ENCODE data around the gene TMC6. TPM values are rescaled to one million over a fixed set of nuclear protein-coding genes. Genes with fewer than 3 reads are reported as not detected.

TMC6 gene
- total and polyA plus RNA-seq, 2 of the 13 experiments (the other 11 are each of a cell fraction or from before 2014, with no cell fraction given): 48.4 to 99.1 TPM

DNA sequence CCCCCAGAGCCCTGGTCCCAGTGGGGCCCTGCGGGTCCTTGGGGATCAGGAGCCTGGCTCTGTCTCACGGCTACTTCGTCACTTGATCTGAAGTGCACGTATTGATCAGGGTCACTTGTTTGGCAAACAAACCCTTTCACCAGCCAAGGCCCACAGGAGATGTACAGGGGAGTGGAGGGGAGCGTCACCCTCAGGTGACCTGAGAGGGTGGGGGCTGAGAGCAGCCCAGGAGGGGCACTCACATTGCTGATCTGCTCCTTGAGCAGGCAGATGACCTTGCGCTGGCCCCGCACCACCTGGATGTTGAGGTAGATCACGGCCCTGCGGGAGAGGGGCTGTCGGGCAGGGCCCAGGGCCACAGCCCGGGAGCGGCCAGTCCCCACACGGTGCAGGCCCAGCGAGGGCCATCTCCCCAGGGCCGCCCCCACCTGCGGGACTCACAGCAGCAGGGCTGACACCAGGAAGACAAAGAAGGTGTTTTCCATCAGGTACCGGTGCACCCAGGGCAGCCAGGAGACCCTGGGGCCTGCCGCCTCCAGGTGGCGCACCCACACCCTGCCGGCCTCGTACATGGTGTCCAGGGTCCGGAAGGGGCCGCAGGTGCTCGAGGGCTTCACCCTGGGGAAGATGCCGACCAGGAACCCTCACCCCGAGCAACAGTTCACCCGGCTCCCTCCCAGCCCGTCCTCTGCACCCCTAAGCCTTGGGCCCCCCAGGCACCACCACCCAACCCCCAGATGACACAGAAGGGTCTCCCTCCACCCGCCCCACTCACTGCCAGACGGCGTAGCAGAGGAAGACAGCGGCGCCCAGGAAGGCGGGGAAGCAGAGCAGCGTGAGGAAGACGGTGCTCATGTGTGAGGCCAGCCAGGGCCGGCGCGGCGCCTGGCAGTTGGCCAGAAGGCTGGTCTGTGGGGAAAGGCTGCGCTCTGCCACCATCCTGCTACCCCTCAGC lies 11.3 kb downstream of the TMC6 start (continued):
- TF ChIP-seq, protein P1, sequence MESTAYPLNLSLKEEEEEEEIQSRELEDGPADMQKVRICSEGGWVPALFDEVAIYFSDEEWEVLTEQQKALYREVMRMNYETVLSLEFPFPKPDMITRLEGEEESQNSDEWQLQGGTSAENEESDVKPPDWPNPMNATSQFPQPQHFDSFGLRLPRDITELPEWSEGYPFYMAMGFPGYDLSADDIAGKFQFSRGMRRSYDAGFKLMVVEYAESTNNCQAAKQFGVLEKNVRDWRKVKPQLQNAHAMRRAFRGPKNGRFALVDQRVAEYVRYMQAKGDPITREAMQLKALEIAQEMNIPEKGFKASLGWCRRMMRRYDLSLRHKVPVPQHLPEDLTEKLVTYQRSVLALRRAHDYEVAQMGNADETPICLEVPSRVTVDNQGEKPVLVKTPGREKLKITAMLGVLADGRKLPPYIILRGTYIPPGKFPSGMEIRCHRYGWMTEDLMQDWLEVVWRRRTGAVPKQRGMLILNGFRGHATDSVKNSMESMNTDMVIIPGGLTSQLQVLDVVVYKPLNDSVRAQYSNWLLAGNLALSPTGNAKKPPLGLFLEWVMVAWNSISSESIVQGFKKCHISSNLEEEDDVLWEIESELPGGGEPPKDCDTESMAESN (CRISPR knock-in tag; conservative IDR thresholded peaks at IDR 0.05): peak; percentile 49
- TF ChIP-seq ARNT (IDR thresholded peaks at IDR 0.05) (no peak), ZNF20 (CRISPR knock-in tag; IDR thresholded peaks at IDR 0.05) (no peak), SPEN (CRISPR knock-in tag; IDR thresholded peaks at IDR 0.05; ENCODE audit: low read depth) (0 out of 2 replicates have a peak, but pooled peaks have one; percentile 18), TCF7 (IDR thresholded peaks at IDR 0.05; ENCODE audit: low read depth) (no peak), ZNF720 (CRISPR knock-in tag; IDR thresholded peaks at IDR 0.05) (no peak), SKI (IDR thresholded peaks at IDR 0.05; ENCODE audit: partially characterized antibody) (no peak), HNRNPH1 (optimal IDR thresholded peaks at IDR 0.05; ENCODE audit: low read depth, low read length) (no peak), SCMH1 (CRISPR knock-in tag; IDR thresholded peaks at IDR 0.05; ENCODE audit: borderline replicate concordance) (no peak), ZFP36L2 (CRISPR knock-in tag; IDR thresholded peaks at IDR 0.05) (no peak), U2AF2 (IDR thresholded peaks at IDR 0.05; ENCODE audit: low read depth, low read length) (no peak), CHCHD3 (CRISPR knock-in tag; IDR thresholded peaks at IDR 0.05) (no peak), ZNF235 (CRISPR knock-in tag; IDR thresholded peaks at IDR 0.05; ENCODE audit: borderline replicate concordance) (no peak), RFX5 (IDR thresholded peaks at IDR 0.05; ENCODE audit: low read depth, low read length) (no peak)
- TF ChIP-seq, protein P2, sequence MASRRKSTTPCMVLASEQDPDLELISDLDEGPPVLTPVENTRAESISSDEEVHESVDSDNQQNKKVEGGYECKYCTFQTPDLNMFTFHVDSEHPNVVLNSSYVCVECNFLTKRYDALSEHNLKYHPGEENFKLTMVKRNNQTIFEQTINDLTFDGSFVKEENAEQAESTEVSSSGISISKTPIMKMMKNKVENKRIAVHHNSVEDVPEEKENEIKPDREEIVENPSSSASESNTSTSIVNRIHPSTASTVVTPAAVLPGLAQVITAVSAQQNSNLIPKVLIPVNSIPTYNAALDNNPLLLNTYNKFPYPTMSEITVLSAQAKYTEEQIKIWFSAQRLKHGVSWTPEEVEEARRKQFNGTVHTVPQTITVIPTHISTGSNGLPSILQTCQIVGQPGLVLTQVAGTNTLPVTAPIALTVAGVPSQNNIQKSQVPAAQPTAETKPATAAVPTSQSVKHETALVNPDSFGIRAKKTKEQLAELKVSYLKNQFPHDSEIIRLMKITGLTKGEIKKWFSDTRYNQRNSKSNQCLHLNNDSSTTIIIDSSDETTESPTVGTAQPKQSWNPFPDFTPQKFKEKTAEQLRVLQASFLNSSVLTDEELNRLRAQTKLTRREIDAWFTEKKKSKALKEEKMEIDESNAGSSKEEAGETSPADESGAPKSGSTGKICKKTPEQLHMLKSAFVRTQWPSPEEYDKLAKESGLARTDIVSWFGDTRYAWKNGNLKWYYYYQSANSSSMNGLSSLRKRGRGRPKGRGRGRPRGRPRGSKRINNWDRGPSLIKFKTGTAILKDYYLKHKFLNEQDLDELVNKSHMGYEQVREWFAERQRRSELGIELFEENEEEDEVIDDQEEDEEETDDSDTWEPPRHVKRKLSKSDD (CRISPR knock-in tag; IDR thresholded peaks at IDR 0.05; ENCODE audit: low read depth): no peak
- TF ChIP-seq, protein P3, sequence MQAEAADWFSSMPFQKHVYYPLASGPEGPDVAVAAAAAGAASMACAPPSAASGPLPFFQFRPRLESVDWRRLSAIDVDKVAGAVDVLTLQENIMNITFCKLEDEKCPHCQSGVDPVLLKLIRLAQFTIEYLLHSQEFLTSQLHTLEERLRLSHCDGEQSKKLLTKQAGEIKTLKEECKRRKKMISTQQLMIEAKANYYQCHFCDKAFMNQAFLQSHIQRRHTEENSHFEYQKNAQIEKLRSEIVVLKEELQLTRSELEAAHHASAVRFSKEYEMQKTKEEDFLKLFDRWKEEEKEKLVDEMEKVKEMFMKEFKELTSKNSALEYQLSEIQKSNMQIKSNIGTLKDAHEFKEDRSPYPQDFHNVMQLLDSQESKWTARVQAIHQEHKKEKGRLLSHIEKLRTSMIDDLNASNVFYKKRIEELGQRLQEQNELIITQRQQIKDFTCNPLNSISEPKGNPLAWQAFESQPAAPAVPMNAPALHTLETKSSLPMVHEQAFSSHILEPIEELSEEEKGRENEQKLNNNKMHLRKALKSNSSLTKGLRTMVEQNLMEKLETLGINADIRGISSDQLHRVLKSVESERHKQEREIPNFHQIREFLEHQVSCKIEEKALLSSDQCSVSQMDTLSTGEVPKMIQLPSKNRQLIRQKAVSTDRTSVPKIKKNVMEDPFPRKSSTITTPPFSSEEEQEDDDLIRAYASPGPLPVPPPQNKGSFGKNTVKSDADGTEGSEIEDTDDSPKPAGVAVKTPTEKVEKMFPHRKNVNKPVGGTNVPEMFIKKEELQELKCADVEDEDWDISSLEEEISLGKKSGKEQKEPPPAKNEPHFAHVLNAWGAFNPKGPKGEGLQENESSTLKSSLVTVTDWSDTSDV (CRISPR knock-in tag; IDR thresholded peaks at IDR 0.05): no peak
- TF ChIP-seq, protein P4, sequence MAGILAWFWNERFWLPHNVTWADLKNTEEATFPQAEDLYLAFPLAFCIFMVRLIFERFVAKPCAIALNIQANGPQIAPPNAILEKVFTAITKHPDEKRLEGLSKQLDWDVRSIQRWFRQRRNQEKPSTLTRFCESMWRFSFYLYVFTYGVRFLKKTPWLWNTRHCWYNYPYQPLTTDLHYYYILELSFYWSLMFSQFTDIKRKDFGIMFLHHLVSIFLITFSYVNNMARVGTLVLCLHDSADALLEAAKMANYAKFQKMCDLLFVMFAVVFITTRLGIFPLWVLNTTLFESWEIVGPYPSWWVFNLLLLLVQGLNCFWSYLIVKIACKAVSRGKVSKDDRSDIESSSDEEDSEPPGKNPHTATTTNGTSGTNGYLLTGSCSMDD (CRISPR knock-in tag; IDR thresholded peaks at IDR 0.05): no peak
- TF ChIP-seq, protein P5, sequence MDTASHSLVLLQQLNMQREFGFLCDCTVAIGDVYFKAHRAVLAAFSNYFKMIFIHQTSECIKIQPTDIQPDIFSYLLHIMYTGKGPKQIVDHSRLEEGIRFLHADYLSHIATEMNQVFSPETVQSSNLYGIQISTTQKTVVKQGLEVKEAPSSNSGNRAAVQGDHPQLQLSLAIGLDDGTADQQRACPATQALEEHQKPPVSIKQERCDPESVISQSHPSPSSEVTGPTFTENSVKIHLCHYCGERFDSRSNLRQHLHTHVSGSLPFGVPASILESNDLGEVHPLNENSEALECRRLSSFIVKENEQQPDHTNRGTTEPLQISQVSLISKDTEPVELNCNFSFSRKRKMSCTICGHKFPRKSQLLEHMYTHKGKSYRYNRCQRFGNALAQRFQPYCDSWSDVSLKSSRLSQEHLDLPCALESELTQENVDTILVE (CRISPR knock-in tag; IDR thresholded peaks at IDR 0.05): no peak

Measured in HepG2 (cell line).